Liver (tissue), 9 donors: ENCODE measurements around the gene SLC9A3. TPM values are rescaled to one million over a fixed set of nuclear protein-coding genes. Genes with fewer than 3 reads are reported as not detected.

ENCODE experiments used
- DNase-seq: peaks from one replicate; pipeline ENCODE4 v3.0.0-alpha.2; 2017; ENCODE audit warnings: low spot score
- H3K27ac ChIP-seq, 2 donors: one replicate each; pipeline ENCODE4 v1.7.0; 2013; ENCODE audit warnings: inconsistent platforms in 2 of 2, low read length in 2 of 2, control low read depth in 1 of 2, low read depth in 1 of 2, mild to moderate bottlenecking in 1 of 2
- H3K27me3 ChIP-seq, 4 donors: one replicate each; pipeline versions ENCODE4 v1.6.1 to v1.7.0; 2013; ENCODE audit warnings: low read length in 3 of 4, inconsistent platforms in 1 of 4, mild to moderate bottlenecking in 1 of 4, moderate library complexity in 1 of 4; ENCODE audit not compliant: control insufficient read depth in 4 of 4, insufficient read depth in 4 of 4
- H3K36me3 ChIP-seq, 4 donors: one replicate each; pipeline versions ENCODE4 v1.6.1 to v1.7.0; 2013; ENCODE audit warnings: low read length in 3 of 4, mild to moderate bottlenecking in 3 of 4, low read depth in 1 of 4, moderate library complexity in 1 of 4; ENCODE audit not compliant: control insufficient read depth in 4 of 4, insufficient read depth in 3 of 4
- H3K4me1 ChIP-seq, 4 donors: one replicate each; pipeline versions ENCODE4 v1.6.1 to v1.7.0; 2013; ENCODE audit warnings: low read length in 3 of 4, mild to moderate bottlenecking in 3 of 4, moderate library complexity in 1 of 4; ENCODE audit not compliant: control insufficient read depth in 4 of 4, insufficient read depth in 4 of 4
- H3K4me3 ChIP-seq, 3 donors: one replicate each; pipeline versions ENCODE4 v1.6.1 to v1.7.0; 2013; ENCODE audit warnings: low read length in 3 of 3, control low read depth in 1 of 3, low read depth in 1 of 3, mild to moderate bottlenecking in 1 of 3
- H3K9ac ChIP-seq, 2 donors: one replicate each; pipeline ENCODE4 v1.7.0; 2013; ENCODE audit warnings: low read length in 2 of 2, mild to moderate bottlenecking in 2 of 2, moderate library complexity in 2 of 2, control low read depth in 1 of 2, low read depth in 1 of 2
- H3K9me3 ChIP-seq, 4 donors: one replicate each; pipeline versions ENCODE4 v1.6.1 to v1.7.0; 2013; ENCODE audit warnings: low read length in 3 of 4; ENCODE audit not compliant: control insufficient read depth in 4 of 4
- ATF3 ChIP-seq: IDR thresholded peaks from 2 replicates; pipeline ENCODE4 v1.6.1; 2016; ENCODE audit warnings: antibody characterized with exemption
- CTCF ChIP-seq: fragments of 150-350 bp; IDR thresholded peaks from 2 replicates; pipeline ENCODE4 v1.5.1; 2017; ENCODE audit warnings: improper control_type of control experiment, low read depth, low read length; ENCODE audit not compliant: missing input control
- EGR1 ChIP-seq, 2 donors: IDR thresholded peaks; 2 replicates each; pipeline ENCODE4 v1.6.1; 2016 to 2018; ENCODE audit warnings: antibody characterized with exemption in 2 of 2, low read depth in 2 of 2
- FOXA1 ChIP-seq: IDR thresholded peaks from 2 replicates; pipeline ENCODE4 v1.6.1; 2016; ENCODE audit warnings: antibody characterized with exemption
- FOXA2 ChIP-seq: IDR thresholded peaks from 2 replicates; pipeline ENCODE4 v1.6.1; 2016; ENCODE audit warnings: antibody characterized with exemption
- GABPA ChIP-seq, 2 donors: IDR thresholded peaks in 1 of 2; conservative IDR thresholded peaks in 1 of 2; 2 replicates each; pipeline ENCODE4 v1.6.1; 2016; ENCODE audit warnings: antibody characterized with exemption in 2 of 2, mild to moderate bottlenecking in 1 of 2, moderate library complexity in 1 of 2
- HNF4G ChIP-seq: IDR thresholded peaks from 2 replicates; pipeline ENCODE4 v1.6.1; 2016; ENCODE audit warnings: antibody characterized with exemption
- JUND ChIP-seq, 2 donors: IDR thresholded peaks; 2 replicates each; pipeline ENCODE4 v1.6.1; 2016; ENCODE audit warnings: antibody characterized with exemption in 2 of 2
- NR2F2 ChIP-seq: IDR thresholded peaks from 2 replicates; pipeline ENCODE4 v1.6.1; 2016; ENCODE audit warnings: antibody characterized with exemption
- RAD21 ChIP-seq, 2 donors: IDR thresholded peaks; 2 replicates each; pipeline ENCODE4 v1.6.1; 2016; ENCODE audit warnings: antibody characterized with exemption in 2 of 2, mild to moderate bottlenecking in 2 of 2
- REST ChIP-seq: IDR thresholded peaks from 2 replicates; pipeline ENCODE4 v1.6.1; 2016; ENCODE audit warnings: antibody characterized with exemption, mild to moderate bottlenecking
- RXRA ChIP-seq, 2 donors: IDR thresholded peaks; 2 replicates each; pipeline ENCODE4 v1.6.1; 2017 to 2018; ENCODE audit warnings: antibody characterized with exemption in 2 of 2, mild to moderate bottlenecking in 1 of 2
- SP1 ChIP-seq: IDR thresholded peaks from 2 replicates; pipeline ENCODE4 v1.6.1; 2018; ENCODE audit warnings: antibody characterized with exemption, mild to moderate bottlenecking
- TAF1 ChIP-seq: conservative IDR thresholded peaks from 2 replicates; pipeline ENCODE4 v1.6.1; 2016; ENCODE audit warnings: antibody characterized with exemption, mild to moderate bottlenecking
- YY1 ChIP-seq: IDR thresholded peaks from 2 replicates; pipeline ENCODE4 v1.6.1; 2016; ENCODE audit warnings: antibody characterized with exemption, mild to moderate bottlenecking
- WGBS: extraction: QIAGEN DNeasy Blood & Tissue Kit; methylation state at CpG from one replicate; pipeline ENCODE4 v1.1.7; 2013; 5-methylcytosine and 5-hydroxymethylcytosine counted together
- polyA plus RNA-seq, 2 donors: library from polyadenylated mRNA; stranded (reverse) in 1 of 2; unstranded in 1 of 2; fragments of 200-250 nt in 1 of 2; fragments of >200 nt in 1 of 2; fragmentation: Nextera tagmentation in 1 of 2; extraction: Ambion mirVana in 1 of 2; gene quantifications; one replicate each; pipeline versions ENCODE4 v1.2.1 to v1.2.3, GENCODE V29; 2013 to 2015
- total RNA-seq, 2 donors: library from RNA; depleted of rRNA; stranded (reverse); fragments of >200 nt; gene quantifications; one replicate each; pipeline ENCODE4 v1.2.3, GENCODE V29; 2014
- TF ChIP-seq, protein P1 (sequence below): IDR thresholded peaks from 2 replicates; pipeline ENCODE4 v1.6.1; 2016; ENCODE audit warnings: antibody characterized with exemption
- TF ChIP-seq, protein P2 (sequence below): IDR thresholded peaks from 2 replicates; pipeline ENCODE4 v1.6.1; 2016; ENCODE audit warnings: antibody characterized with exemption
- donor health status: healthy.
- donor health status: healthy.
- donor health status: healthy.
- donor health status: healthy.
- donor health status: healthy.

The SLC9A3 gene
- total and polyA plus RNA-seq, 4 donors, result 0.31 to 1.0 (median 0.67) TPM

- no peak for DNase-seq
- no peaks in the 10 kb centered on the region for H3K4me1 ChIP-seq
- 96% methylated on average over 19 of the region's 19 CpGs for WGBS
- H3K36me3 ChIP-seq, result peaks cover 9 to 73% (median 42%) of the 10 kb centered on the region in 4 donors
- H3K9ac ChIP-seq, result no peak overlapping the region
- no peak overlapping the region for H3K27ac ChIP-seq
- H3K9me3 ChIP-seq, result peaks cover 0 to under 1% (median 0%) of the 10 kb centered on the region in 4 donors
- TF ChIP-seq EGR1 (IDR thresholded peaks at IDR 0.05; ENCODE audit: low read depth in 2 of 2) (no peak), ATF3 (no peak), NR2F2 (no peak), CTCF (no peak), RXRA (IDR thresholded peaks at IDR 0.05) (no peak), YY1 (no peak), SP1 (no peak), FOXA1 (no peak), GABPA (IDR thresholded peaks at IDR 0.05 in 1 of 2, conservative IDR thresholded peaks at IDR 0.05 in 1 of 2) (no peak), TAF1 (no peak), HNF4G (no peak), JUND (IDR thresholded peaks at IDR 0.05) (no peak), FOXA2 (no peak), REST (no peak), RAD21 (IDR thresholded peaks at IDR 0.05) (no peak)
- TF ChIP-seq, protein P1, sequence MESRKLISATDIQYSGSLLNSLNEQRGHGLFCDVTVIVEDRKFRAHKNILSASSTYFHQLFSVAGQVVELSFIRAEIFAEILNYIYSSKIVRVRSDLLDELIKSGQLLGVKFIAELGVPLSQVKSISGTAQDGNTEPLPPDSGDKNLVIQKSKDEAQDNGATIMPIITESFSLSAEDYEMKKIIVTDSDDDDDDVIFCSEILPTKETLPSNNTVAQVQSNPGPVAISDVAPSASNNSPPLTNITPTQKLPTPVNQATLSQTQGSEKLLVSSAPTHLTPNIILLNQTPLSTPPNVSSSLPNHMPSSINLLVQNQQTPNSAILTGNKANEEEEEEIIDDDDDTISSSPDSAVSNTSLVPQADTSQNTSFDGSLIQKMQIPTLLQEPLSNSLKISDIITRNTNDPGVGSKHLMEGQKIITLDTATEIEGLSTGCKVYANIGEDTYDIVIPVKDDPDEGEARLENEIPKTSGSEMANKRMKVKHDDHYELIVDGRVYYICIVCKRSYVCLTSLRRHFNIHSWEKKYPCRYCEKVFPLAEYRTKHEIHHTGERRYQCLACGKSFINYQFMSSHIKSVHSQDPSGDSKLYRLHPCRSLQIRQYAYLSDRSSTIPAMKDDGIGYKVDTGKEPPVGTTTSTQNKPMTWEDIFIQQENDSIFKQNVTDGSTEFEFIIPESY, result no peak
- TF ChIP-seq, protein P2, sequence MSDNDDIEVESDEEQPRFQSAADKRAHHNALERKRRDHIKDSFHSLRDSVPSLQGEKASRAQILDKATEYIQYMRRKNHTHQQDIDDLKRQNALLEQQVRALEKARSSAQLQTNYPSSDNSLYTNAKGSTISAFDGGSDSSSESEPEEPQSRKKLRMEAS, result no peak
- no peaks in the 10 kb centered on the region for H3K27me3 ChIP-seq
- H3K4me3 ChIP-seq, result no peak overlapping the region
Measured at GRCh38 chr5:457195-457961, 66.9 kb downstream of the SLC9A3 start.
